H1 (cell line): Measurements from ENCODE around the gene RETSAT. TPM values are rescaled to one million over a fixed set of nuclear protein-coding genes. Genes with fewer than 3 reads are reported as not detected.

Experiments
- CTCF ChIA-PET: fragments of 300-600 bp; sonication (Branson Sonifier 250); formaldehyde crosslinking; loops from one replicate; lab custom pipeline; 2021; ENCODE audit not compliant: partially characterized antibody; lab: Charles Lee
- POLR2A ChIA-PET: fragments of 300-600 bp; sonication (Branson Sonifier 250); formaldehyde crosslinking; loops from one replicate; lab custom pipeline; 2021; ENCODE audit warnings: inconsistent platforms; ENCODE audit not compliant: partially characterized antibody; lab: Charles Lee
- DNase-seq, 2 experiments: peaks; one replicate each; pipeline versions ENCODE4 v3.0.0 to v3.0.0-alpha.2; 2010 to 2022; ENCODE audit warnings: low spot score in 2 of 2, low read depth in 1 of 2, mixed read lengths in 1 of 2
- FAIRE-seq: peaks from 2 replicates; lab custom pipeline; 2011; peaks lifted over from hg19 to GRCh38; lab: Jason Lieb, UNC
- H2AFZ ChIP-seq: 2 replicates; pipeline ENCODE4 v1.8.1; 2012; ENCODE audit warnings: low read length, inconsistent platforms
- H2AK5ac ChIP-seq: 2 replicates; pipeline ENCODE4 v1.6.1; 2013; ENCODE audit warnings: low read depth, low read length
- H2BK120ac ChIP-seq: replicated peaks from 2 replicates; pipeline ENCODE3; 2013; ENCODE audit warnings: low read depth, low read length, inconsistent platforms
- H2BK12ac ChIP-seq: 2 replicates; pipeline ENCODE4 v1.6.1; 2013; ENCODE audit warnings: low read depth, low read length
- H2BK15ac ChIP-seq: 2 replicates; pipeline ENCODE4 v1.6.1; 2013; ENCODE audit warnings: low read length
- H2BK20ac ChIP-seq: 2 replicates; pipeline ENCODE4 v1.6.1; 2013; ENCODE audit warnings: low read length
- H2BK5ac ChIP-seq: 2 replicates; pipeline ENCODE4 v1.6.1; 2013; ENCODE audit warnings: low read depth, low read length
- H3K14ac ChIP-seq: 2 replicates; pipeline ENCODE4 v1.6.1; 2013; ENCODE audit warnings: inconsistent platforms; ENCODE audit not compliant: insufficient read length
- H3K18ac ChIP-seq: 2 replicates; pipeline ENCODE4 v1.6.1; 2013; ENCODE audit warnings: low read length; ENCODE audit errors: extremely low read depth
- H3K23ac ChIP-seq: 2 replicates; pipeline ENCODE4 v1.6.1; 2013; ENCODE audit warnings: inconsistent platforms; ENCODE audit not compliant: insufficient read length
- H3K23me2 ChIP-seq: 2 replicates; pipeline ENCODE4 v1.6.1; 2013; ENCODE audit warnings: low read depth, low read length
- H3K27ac ChIP-seq: 2 replicates; pipeline ENCODE4 v1.6.1; 2011; ENCODE audit warnings: low read depth, low read length, inconsistent platforms
- H3K27me3 ChIP-seq, 4 experiments: replicated peaks in 1 of 4; 1 replicate in 1 of 4; 2 replicates in 3 of 4; pipeline versions ENCODE4 v1.6.1 to v1.8.1; 2011 to 2013; ENCODE audit warnings: low read length in 3 of 4, mild to moderate bottlenecking in 3 of 4, inconsistent platforms in 2 of 4, mixed read lengths in 2 of 4, moderate library complexity in 1 of 4; ENCODE audit not compliant: control insufficient read depth in 3 of 4, insufficient read depth in 3 of 4; ENCODE audit errors: extremely low read depth in 1 of 4
- H3K36me3 ChIP-seq, 4 experiments: 2 replicates each; pipeline versions ENCODE4 v1.6.1 to v1.8.1; 2011 to 2013; ENCODE audit warnings: mild to moderate bottlenecking in 4 of 4, low read length in 3 of 4, moderate library complexity in 2 of 4, control low read depth in 1 of 4, inconsistent platforms in 1 of 4; ENCODE audit not compliant: insufficient read depth in 4 of 4, control insufficient read depth in 2 of 4
- H3K4ac ChIP-seq: replicated peaks from 2 replicates; pipeline ENCODE3; 2013; ENCODE audit warnings: low read length, low read depth, mixed read lengths, inconsistent platforms; ENCODE audit not compliant: insufficient read length
- H3K4me1 ChIP-seq, 4 experiments: replicated peaks in 1 of 4; 1 replicate in 1 of 4; 2 replicates in 3 of 4; pipeline versions ENCODE4 v1.6.1 to v1.8.1; 2011 to 2013; ENCODE audit warnings: low read length in 3 of 4, inconsistent platforms in 2 of 4, mixed read lengths in 1 of 4; ENCODE audit not compliant: insufficient read depth in 4 of 4, control insufficient read depth in 3 of 4
- H3K4me2 ChIP-seq, 2 experiments: 2 replicates each; pipeline versions ENCODE4 v1.6.1 to v1.8.1; 2011 to 2013; ENCODE audit warnings: low read depth in 2 of 2, low read length in 2 of 2, control low read depth in 1 of 2, inconsistent platforms in 1 of 2, mild to moderate bottlenecking in 1 of 2; ENCODE audit not compliant: insufficient read depth in 1 of 2
- H3K4me3 ChIP-seq, 4 experiments: fragments of 200-600, 300-600 bp in 1 of 4; sonication (generic), shearing (Covaris generic), sonication (Bioruptor Twin) in 1 of 4; 2 replicates each; pipeline versions ENCODE4 v1.5.1 to v1.8.1; 2011 to 2016; ENCODE audit warnings: low read length in 4 of 4, low read depth in 3 of 4, control low read depth in 2 of 4, inconsistent platforms in 2 of 4, mild to moderate bottlenecking in 2 of 4, mixed read lengths in 1 of 4, moderate library complexity in 1 of 4; ENCODE audit not compliant: insufficient read depth in 2 of 4; ENCODE audit errors: extremely low read depth in 1 of 4
- H3K56ac ChIP-seq: replicated peaks from 2 replicates; pipeline ENCODE3; 2013; ENCODE audit warnings: low read depth, mild to moderate bottlenecking, mixed read lengths, low read length, inconsistent platforms; ENCODE audit not compliant: insufficient read length
- H3K79me1 ChIP-seq: 2 replicates; pipeline ENCODE4 v1.6.1; 2013; ENCODE audit warnings: low read depth, low read length, control low read depth
- H3K79me2 ChIP-seq, 2 experiments: 2 replicates each; pipeline versions ENCODE4 v1.6.1 to v1.8.1; 2012 to 2013; ENCODE audit warnings: low read length in 2 of 2, mild to moderate bottlenecking in 2 of 2, inconsistent platforms in 1 of 2; ENCODE audit not compliant: insufficient read depth in 2 of 2, control insufficient read depth in 1 of 2
- H3K9ac ChIP-seq, 4 experiments: replicated peaks in 1 of 4; 1 replicate in 1 of 4; 2 replicates in 3 of 4; pipeline versions ENCODE4 v1.6.1 to v1.8.1; 2011 to 2013; ENCODE audit warnings: low read depth in 3 of 4, low read length in 3 of 4, control low read depth in 2 of 4, mild to moderate bottlenecking in 2 of 4, moderate library complexity in 2 of 4, inconsistent platforms in 1 of 4; ENCODE audit errors: extremely low read depth in 1 of 4
- H3K9me3 ChIP-seq, 2 experiments: 2 replicates each; pipeline versions ENCODE4 v1.6.1 to v1.8.1; 2012 to 2013; ENCODE audit warnings: mild to moderate bottlenecking in 2 of 2, moderate library complexity in 2 of 2, control low read depth in 1 of 2, inconsistent platforms in 1 of 2, low read depth in 1 of 2, low read length in 1 of 2, mixed read lengths in 1 of 2; ENCODE audit not compliant: insufficient read depth in 2 of 2
- H4K20me1 ChIP-seq, 2 experiments: replicated peaks in 1 of 2; 2 replicates each; pipeline versions ENCODE3 to v1.8.1; 2011 to 2013; ENCODE audit warnings: inconsistent platforms in 2 of 2, low read length in 2 of 2, mild to moderate bottlenecking in 1 of 2; ENCODE audit not compliant: insufficient read depth in 2 of 2, control insufficient read depth in 1 of 2
- H4K5ac ChIP-seq: 2 replicates; pipeline ENCODE4 v1.6.1; 2013; ENCODE audit warnings: low read length, low read depth, mixed read lengths, inconsistent platforms; ENCODE audit not compliant: insufficient read length
- H4K8ac ChIP-seq: 2 replicates; pipeline ENCODE4 v1.8.0; 2013; ENCODE audit warnings: mild to moderate bottlenecking, moderate library complexity, low read length, inconsistent platforms; ENCODE audit not compliant: insufficient read depth; ENCODE audit errors: extremely low read depth
- H4K91ac ChIP-seq: replicated peaks from 2 replicates; pipeline ENCODE3; 2013; ENCODE audit warnings: low read length, mixed read lengths, inconsistent platforms; ENCODE audit not compliant: insufficient read length
- GTF2F1 ChIP-seq: IDR thresholded peaks from 2 replicates; pipeline ENCODE4 v1.6.1; 2012; ENCODE audit warnings: low read depth, low read length, improper control_type of control experiment, borderline replicate concordance
- RXRA ChIP-seq: IDR thresholded peaks from 2 replicates; pipeline ENCODE4 v1.6.1; 2011; ENCODE audit warnings: low read depth, mild to moderate bottlenecking, low read length, moderate library complexity; ENCODE audit not compliant: insufficient read depth
- WGBS, 2 experiments: shearing (Covaris generic) in 1 of 2; methylation state at CpG; one replicate each; pipeline versions ENCODE4 v1.1.6 to v1.1.7; 2013 to 2015; ENCODE audit warnings: low lambda C conversion rate in 2 of 2, mixed read lengths in 2 of 2, inconsistent platforms in 1 of 2, low coverage in 1 of 2, missing lambda C conversion rate in 1 of 2; ENCODE audit not compliant: insufficient replicate concordance in 2 of 2, insufficient coverage in 1 of 2, insufficient read length in 1 of 2; ENCODE audit errors: extremely low coverage in 1 of 2, missing lambda C conversion rate in 1 of 2; 5-methylcytosine and 5-hydroxymethylcytosine counted together
- polyA plus RNA-seq, 7 experiments: library from polyadenylated mRNA; depleted of rRNA in 3 of 7; stranded (reverse) in 5 of 7; unstranded in 2 of 7; fragments of >200 nt in 5 of 7; fragments of 200-250 nt in 2 of 7; gene quantifications; 1 replicate in 5 of 7; 2 replicates in 1 of 7; 4 replicates in 1 of 7; pipeline versions ENCODE4 v1.2.1 to v1.2.3, GENCODE V29; 2011 to 2013; ENCODE audit warnings: missing spikeins in 2 of 7, mixed read lengths in 2 of 7
- total RNA-seq: library from RNA; stranded (reverse); fragmentation: NEBNext Ultra II Directional; extraction: Animal tissue kit (Norgen Biotek cat#: 25700); gene quantifications from 2 replicates; pipeline ENCODE4 v1.2.1, GENCODE V29; 2021

Gene RETSAT
- total and polyA plus RNA-seq, 2 of the 8 experiments (the other 6 are each of a cell fraction or from before 2014, with no cell fraction given) = 15.8 to 16.7 TPM

DNA sequence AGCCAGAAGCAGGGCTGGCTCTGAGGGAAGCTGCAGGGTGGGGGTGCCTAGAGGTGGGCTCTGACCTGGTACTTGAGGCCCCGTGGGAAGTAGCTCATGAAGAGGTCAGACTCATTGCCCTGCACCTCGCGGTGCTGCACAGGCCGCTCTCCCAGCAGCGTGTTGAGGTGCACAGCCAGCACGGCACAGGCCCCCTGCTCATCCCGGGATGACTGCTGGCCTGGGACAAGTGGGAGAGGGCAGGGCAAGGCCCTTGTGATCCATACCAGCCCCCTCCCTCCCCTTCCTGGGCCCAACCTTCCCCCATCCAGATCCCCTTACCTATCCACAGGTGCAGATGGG is 47.1 kb upstream of the RETSAT start:
- peaks cover 0 to 3% (median 0%) of the 10 kb centered on the region in 4 experiments; a peak in 2 of 8 replicates for H3K36me3 ChIP-seq
- POLR2A ChIA-PET = interaction anchor here (0.6 to 25.0 kb wide), 5 partner anchors 11 to 144 kb away, joined by 3 to 396 read pairs (median 3); partner anchors contain the start of gene MAT2A
- TF ChIP-seq GTF2F1 (no peak), RXRA (no peak)

More for the DNA sequence above, 47.1 kb upstream of the RETSAT start:
- H3K4me3 ChIP-seq = no peak overlapping the region
- H3K14ac ChIP-seq = no peak overlapping the region
- no peak overlapping the region for H3K27ac ChIP-seq
- no peak overlapping the region for H2AK5ac ChIP-seq
- H3K4ac ChIP-seq = no peak overlapping the region
- no peak overlapping the region for H4K8ac ChIP-seq
- H2BK5ac ChIP-seq = no peak overlapping the region
- H3K79me1 ChIP-seq = peaks cover 2% of the 10 kb centered on the region; the same call in 1 of the 2 replicates
- WGBS, 2 experiments = 93% methylated on average over 6 of the region's 7 CpGs; no CpG with 5 or more reads in 1 of the 2 experiments
- peaks cover 0 to 2% (median 0%) of the 10 kb centered on the region in 4 experiments; a peak in 1 of 7 replicates for H3K4me1 ChIP-seq
- H3K23ac ChIP-seq = no peak overlapping the region
- no peak overlapping the region for H3K4me2 ChIP-seq
- H2BK12ac ChIP-seq = no peak overlapping the region
- H2BK15ac ChIP-seq = no peak overlapping the region
- no peak overlapping the region for H3K56ac ChIP-seq
- no peak overlapping the region for H4K91ac ChIP-seq
- H3K18ac ChIP-seq = no peak overlapping the region
- no peak overlapping the region for H2BK120ac ChIP-seq
- no peaks in the 10 kb centered on the region for H3K27me3 ChIP-seq
- H4K20me1 ChIP-seq = no peaks in the 10 kb centered on the region
- H2AFZ ChIP-seq = no peak overlapping the region
- no peak overlapping the region for H4K5ac ChIP-seq
- CTCF ChIA-PET = interaction anchor here (0.5 to 4.7 kb wide), 6 partner anchors 11 to 151 kb away, joined by 3 to 31 read pairs (median 4); no protein-coding TSS in a partner anchor
- H2BK20ac ChIP-seq = no peak overlapping the region
- FAIRE-seq (no peak), DNase-seq (no peak)
- H3K9ac ChIP-seq = no peak overlapping the region
- no peaks in the 10 kb centered on the region; a peak in 1 of 4 replicates for H3K79me2 ChIP-seq
- H3K9me3 ChIP-seq = 0 out of 4 replicates have a peak, but pooled peaks cover 0 to 2% of the 10 kb centered on the region in 2 experiments
- H3K23me2 ChIP-seq = no peaks in the 10 kb centered on the region
